Measurements from ENCODE around the gene GRAMD1B.
"Not testable (repeated sequence)": the region's sequence is repeated elsewhere in the genome, so short reads cannot be mapped to it uniquely, and the experiment has no call there.

GRAMD1B gene

GRCh38 chr11:123454796-123455195 lies 24.7 kb downstream of the GRAMD1B start:
- H3K4me3 ChIP-seq (replicated peaks; ENCODE audit: low read depth, low read length) = no peak overlapping the region
- TF ChIP-seq CTCF (IDR thresholded peaks at IDR 0.05; ENCODE audit: insufficient read depth, low read length, poor library complexity, severe bottlenecking) = no peak
- H3K36me3 ChIP-seq (ENCODE audit: control insufficient read depth, insufficient read depth, low read length) = no peaks in the 10 kb centered on the region
- no peak for DNase-seq (ENCODE audit: extremely low read depth, insufficient read length)
- H3K27me3 ChIP-seq (replicated peaks; ENCODE audit: control insufficient read depth, insufficient read depth, low read length) = no peaks in the 10 kb centered on the region

GRCh38 chr11:123456448-123456847 lies 26.4 kb downstream of the GRAMD1B start:
- not testable (repeated sequence) for DNase-seq (ENCODE audit: extremely low read depth, insufficient read length); H3K27me3 ChIP-seq (replicated peaks; ENCODE audit: control insufficient read depth, insufficient read depth, low read length); H3K4me3 ChIP-seq (replicated peaks; ENCODE audit: low read depth, low read length); H3K36me3 ChIP-seq (ENCODE audit: control insufficient read depth, insufficient read depth, low read length)

- Histone ChIP-seq H3K36me3 (ENCODE audit: control insufficient read depth, insufficient read depth, low read length) (no peaks in the 10 kb centered on the region), H3K27me3 (replicated peaks; ENCODE audit: control insufficient read depth, insufficient read depth, low read length) (no peaks in the 10 kb centered on the region), H3K4me3 (replicated peaks; ENCODE audit: low read depth, low read length) (no peak overlapping the region)
- DNase-seq (ENCODE audit: extremely low read depth, insufficient read length) = no peak
- no peak for TF ChIP-seq CTCF (IDR thresholded peaks at IDR 0.05; ENCODE audit: insufficient read depth, low read length, poor library complexity, severe bottlenecking)
These were observed 27.2 kb downstream of the GRAMD1B start for GRCh38 chr11:123457187-123457770.

GRCh38 chr11:123458501-123458900 lies 28.4 kb downstream of the GRAMD1B start:
- H3K36me3 ChIP-seq (ENCODE audit: control insufficient read depth, insufficient read depth, low read length) = no peaks in the 10 kb centered on the region
- H3K4me3 ChIP-seq (replicated peaks; ENCODE audit: low read depth, low read length) = no peak overlapping the region
- no peak for DNase-seq (ENCODE audit: extremely low read depth, insufficient read length)
- TF ChIP-seq CTCF (IDR thresholded peaks at IDR 0.05; ENCODE audit: insufficient read depth, low read length, poor library complexity, severe bottlenecking) = no peak
- H3K27me3 ChIP-seq (replicated peaks; ENCODE audit: control insufficient read depth, insufficient read depth, low read length) = no peaks in the 10 kb centered on the region

GRCh38 chr11:123460012-123460700 lies 30.1 kb downstream of the GRAMD1B start:
- TF ChIP-seq CTCF (IDR thresholded peaks at IDR 0.05; ENCODE audit: insufficient read depth, low read length, poor library complexity, severe bottlenecking) = no peak
- DNase-seq (ENCODE audit: extremely low read depth, insufficient read length) = no peak
- no peaks in the 10 kb centered on the region for H3K27me3 ChIP-seq (replicated peaks; ENCODE audit: control insufficient read depth, insufficient read depth, low read length)
- H3K36me3 ChIP-seq (ENCODE audit: control insufficient read depth, insufficient read depth, low read length) = no peaks in the 10 kb centered on the region
- no peak overlapping the region for H3K4me3 ChIP-seq (replicated peaks; ENCODE audit: low read depth, low read length)

GRCh38 chr11:123461164-123461563 lies 31.1 kb downstream of the GRAMD1B start:
- Histone ChIP-seq H3K36me3 (ENCODE audit: control insufficient read depth, insufficient read depth, low read length) (no peaks in the 10 kb centered on the region), H3K4me3 (replicated peaks; ENCODE audit: low read depth, low read length) (no peak overlapping the region), H3K27me3 (replicated peaks; ENCODE audit: control insufficient read depth, insufficient read depth, low read length) (no peaks in the 10 kb centered on the region)
- no peak for DNase-seq (ENCODE audit: extremely low read depth, insufficient read length)
- TF ChIP-seq CTCF (IDR thresholded peaks at IDR 0.05; ENCODE audit: insufficient read depth, low read length, poor library complexity, severe bottlenecking) = no peak

GRCh38 chr11:123465667-123466066 lies 35.6 kb downstream of the GRAMD1B start:
- not testable (repeated sequence) for H3K4me3 ChIP-seq (replicated peaks; ENCODE audit: low read depth, low read length); H3K27me3 ChIP-seq (replicated peaks; ENCODE audit: control insufficient read depth, insufficient read depth, low read length); DNase-seq (ENCODE audit: extremely low read depth, insufficient read length); H3K36me3 ChIP-seq (ENCODE audit: control insufficient read depth, insufficient read depth, low read length)

- not testable (repeated sequence) for H3K36me3 ChIP-seq (ENCODE audit: control insufficient read depth, insufficient read depth, low read length); H3K4me3 ChIP-seq (replicated peaks; ENCODE audit: low read depth, low read length); H3K27me3 ChIP-seq (replicated peaks; ENCODE audit: control insufficient read depth, insufficient read depth, low read length); DNase-seq (ENCODE audit: extremely low read depth, insufficient read length)
These were observed 36.1 kb downstream of the GRAMD1B start for GRCh38 chr11:123466172-123466571.

Data from GM06990 (cell line).